Skin of body (tissue), 2 donors: ENCODE data around the gene DCAF5. TPM values are rescaled to one million over a fixed set of nuclear protein-coding genes. Genes with fewer than 3 reads are reported as not detected.

Experiments
- DNase-seq: peaks from one replicate; lab custom pipeline; 2025; lab: John Stamatoyannopoulos, UW
- total RNA-seq: library from RNA; depleted of rRNA; stranded (reverse); fragments of >200 nt; gene quantifications from one replicate; pipeline ENCODE4 v1.2.3, GENCODE V29; 2014

The DCAF5 gene
- total RNA-seq, 1 donor from 2014 or later = 24.8 TPM

- DNase-seq = no peak
Observed at GRCh38 chr14:69149461-69150244, 3.3 kb downstream of the DCAF5 start.

GRCh38 chr14:69142101-69142500, 10.8 kb downstream of the DCAF5 start:
- DNase-seq = no peak

- DNase-seq = no peak
Observed at GRCh38 chr14:69141550-69141949, 11.4 kb downstream of the DCAF5 start.

GRCh38 chr14:69139743-69140142, 13.2 kb downstream of the DCAF5 start:
- DNase-seq = no peak

GRCh38 chr14:69137843-69138535, 14.9 kb downstream of the DCAF5 start:
- peak; percentile 52 for DNase-seq

- no peak for DNase-seq
Observed at GRCh38 chr14:69137416-69137815, 15.5 kb downstream of the DCAF5 start.

GRCh38 chr14:69135133-69135532, 17.8 kb downstream of the DCAF5 start:
- DNase-seq = no peak

- DNase-seq = no peak
Observed at GRCh38 chr14:69133206-69134125, 19.5 kb downstream of the DCAF5 start.

- no peak for DNase-seq
Observed at GRCh38 chr14:69132513-69133181, 20.3 kb downstream of the DCAF5 start.

- DNase-seq = no peak
Observed at GRCh38 chr14:69131176-69131575, 21.7 kb downstream of the DCAF5 start.

- DNase-seq = peak; percentile 79
Observed at GRCh38 chr14:69129264-69129880, 23.5 kb downstream of the DCAF5 start.

GRCh38 chr14:69118305-69118704, 34.6 kb downstream of the DCAF5 start:
- DNase-seq = no peak

GRCh38 chr14:69117020-69117767, 35.7 kb downstream of the DCAF5 start:
- DNase-seq = no peak

GRCh38 chr14:69115407-69116185, 37.3 kb downstream of the DCAF5 start:
- no peak for DNase-seq

- no peak for DNase-seq
Observed at GRCh38 chr14:69114763-69115162, 38.2 kb downstream of the DCAF5 start.

- no peak for DNase-seq
Observed at GRCh38 chr14:69108358-69108757, 44.6 kb downstream of the DCAF5 start.

GRCh38 chr14:69107407-69108003, 45.4 kb downstream of the DCAF5 start:
- peak; percentile 25 for DNase-seq

- DNase-seq = no peak
Observed at GRCh38 chr14:69106451-69106850, 46.5 kb downstream of the DCAF5 start.

GRCh38 chr14:69105326-69105725, 47.6 kb downstream of the DCAF5 start:
- no peak for DNase-seq
